Fibroblast of lung (primary cell): ENCODE results near the gene MTNR1A. TPM values are rescaled to one million over a fixed set of nuclear protein-coding genes. Genes with fewer than 3 reads are reported as not detected.

Experiments
- DNase-seq, 2 donors: peaks; one replicate each; pipeline versions ENCODE4 v3.0.0 to v3.0.0-alpha.2; 2010; ENCODE audit warnings: low read depth in 2 of 2
- H2AFZ ChIP-seq: 2 replicates; pipeline ENCODE4 v1.5.1; 2012; ENCODE audit warnings: low read length, control low read depth, inconsistent platforms
- H3K27ac ChIP-seq: 2 replicates; pipeline ENCODE4 v1.5.1; 2011; ENCODE audit warnings: low read length, control low read depth; ENCODE audit not compliant: insufficient read depth
- H3K27me3 ChIP-seq: 2 replicates; pipeline ENCODE4 v1.5.1; 2011; ENCODE audit warnings: mild to moderate bottlenecking, low read length; ENCODE audit not compliant: control insufficient read depth, insufficient read depth
- H3K36me3 ChIP-seq: 2 replicates; pipeline ENCODE4 v1.5.1; 2011; ENCODE audit warnings: low read length; ENCODE audit not compliant: control insufficient read depth, insufficient read depth
- H3K4me1 ChIP-seq: 2 replicates; pipeline ENCODE4 v1.5.1; 2011; ENCODE audit warnings: low read length; ENCODE audit not compliant: control insufficient read depth, insufficient read depth; ENCODE audit errors: extremely low read depth
- H3K4me2 ChIP-seq: 2 replicates; pipeline ENCODE4 v1.5.1; 2011; ENCODE audit warnings: low read length, control low read depth; ENCODE audit not compliant: insufficient read depth; ENCODE audit errors: extremely low read depth
- H3K4me3 ChIP-seq, 4 experiments: fragments of 200-600 bp in 1 of 4; sonication (generic) in 1 of 4; replicated peaks in 1 of 4; 2 replicates each; pipeline ENCODE4 v1.5.1; 2011 to 2016; ENCODE audit warnings: low read length in 4 of 4, low read depth in 3 of 4, mild to moderate bottlenecking in 3 of 4, control low read depth in 2 of 4, inconsistent platforms in 1 of 4, mixed read lengths in 1 of 4; ENCODE audit not compliant: insufficient read depth in 1 of 4; ENCODE audit errors: control extremely low read depth in 1 of 4
- H3K79me2 ChIP-seq: 2 replicates; pipeline ENCODE4 v1.5.1; 2012; ENCODE audit warnings: mild to moderate bottlenecking, low read length, inconsistent platforms; ENCODE audit not compliant: control insufficient read depth, insufficient read depth
- H3K9ac ChIP-seq: 2 replicates; pipeline ENCODE4 v1.5.1; 2011; ENCODE audit warnings: mild to moderate bottlenecking, low read length, control low read depth; ENCODE audit not compliant: insufficient read depth
- H3K9me3 ChIP-seq: 2 replicates; pipeline ENCODE4 v1.5.1; 2012; ENCODE audit warnings: low read depth, low read length; ENCODE audit not compliant: control insufficient read depth, insufficient read depth
- H4K20me1 ChIP-seq: 2 replicates; pipeline ENCODE4 v1.5.1; 2011; ENCODE audit warnings: low read length; ENCODE audit not compliant: control insufficient read depth, insufficient read depth; ENCODE audit errors: extremely low read depth
- CTCF ChIP-seq, 2 donors: IDR thresholded peaks in 1 of 2; conservative IDR thresholded peaks in 1 of 2; 1 replicate in 1 of 2; 2 replicates in 1 of 2; pipeline ENCODE4 v1.5.1; 2011 to 2012; ENCODE audit warnings: low read length in 2 of 2, control low read depth in 1 of 2, inconsistent platforms in 1 of 2, low read depth in 1 of 2, mild to moderate bottlenecking in 1 of 2
- EZH2 ChIP-seq: IDR thresholded peaks from 2 replicates; pipeline ENCODE4 v1.5.1; 2012; ENCODE audit warnings: low read length, control low read depth, mild to moderate bottlenecking; ENCODE audit errors: missing control alignments
- polyA plus RNA-seq, 2 donors: library from polyadenylated mRNA; depleted of rRNA in 1 of 2; stranded (reverse) in 1 of 2; unstranded in 1 of 2; fragments of >200 nt; gene quantifications; 2 replicates each; pipeline ENCODE4 v1.2.1, GENCODE V29; 2011 to 2012; ENCODE audit warnings: missing spikeins in 1 of 2
- total RNA-seq: library from RNA; depleted of rRNA; stranded (reverse); fragments of >200 nt; gene quantifications from 2 replicates; pipeline ENCODE4 v1.2.1, GENCODE V29; 2014

Gene MTNR1A
- total and polyA plus RNA-seq, 2 donors (not counting 1 experiment from before 2014, with no cell fraction given), result not detected

- Histone ChIP-seq H3K4me2 (no peak overlapping the region), H3K27me3 (no peaks in the 10 kb centered on the region), H4K20me1 (no peaks in the 10 kb centered on the region), H3K9me3 (no peaks in the 10 kb centered on the region), H3K36me3 (peaks cover 12% of the 10 kb centered on the region), H3K4me3 (no peak overlapping the region), H3K27ac (no peak overlapping the region), H3K79me2 (peaks cover 2% of the 10 kb centered on the region), H3K4me1 (no peaks in the 10 kb centered on the region), H3K9ac (no peak overlapping the region), H2AFZ (no peak overlapping the region)
- TF ChIP-seq EZH2, result no peak
- peak; percentile 89 to 91 for TF ChIP-seq CTCF (conservative IDR thresholded peaks at IDR 0.05 in 1 of 2, IDR thresholded peaks at IDR 0.05 in 1 of 2; ENCODE audit: low read depth in 1 of 2, low read length in 2 of 2)
- DNase-seq, result peak; percentile 41 to 75
These were observed 32.1 kb upstream of the MTNR1A start for GRCh38 chr4:186587416-186588018.

DNA sequence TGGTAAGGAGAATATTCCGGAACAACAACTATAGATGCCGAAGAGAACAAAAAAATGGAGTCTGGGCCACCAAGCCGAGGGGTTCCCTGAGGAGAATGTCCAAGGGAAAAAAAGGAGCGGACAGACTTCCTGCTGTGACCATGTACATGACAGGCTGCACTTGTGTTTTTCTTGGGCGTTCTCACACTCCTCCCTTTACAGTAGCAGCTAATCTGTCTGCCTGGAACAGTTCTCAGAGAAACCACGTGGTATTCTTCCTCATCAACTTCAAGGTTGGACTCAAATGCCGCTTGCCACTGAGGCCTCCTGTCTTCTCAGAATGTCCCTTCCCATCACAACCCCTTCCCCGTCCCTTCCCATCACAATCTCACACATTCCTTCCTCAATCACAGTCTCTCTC, 30.8 kb upstream of the MTNR1A start:
- no peak overlapping the region for H3K9ac ChIP-seq
- H3K79me2 ChIP-seq, result peaks cover 2% of the 10 kb centered on the region
- no peaks in the 10 kb centered on the region for H3K27me3 ChIP-seq
- DNase-seq, result no peak
- no peaks in the 10 kb centered on the region for H3K4me1 ChIP-seq
- H4K20me1 ChIP-seq, result no peaks in the 10 kb centered on the region
- H3K4me2 ChIP-seq, result no peak overlapping the region
- no peaks in the 10 kb centered on the region for H3K9me3 ChIP-seq
- no peak overlapping the region for H3K4me3 ChIP-seq
- H3K36me3 ChIP-seq, result peaks cover 11% of the 10 kb centered on the region
- no peak for TF ChIP-seq CTCF (conservative IDR thresholded peaks at IDR 0.05 in 1 of 2, IDR thresholded peaks at IDR 0.05 in 1 of 2; ENCODE audit: low read depth in 1 of 2, low read length in 2 of 2)
- TF ChIP-seq EZH2, result no peak
- H3K27ac ChIP-seq, result no peak overlapping the region
- no peak overlapping the region for H2AFZ ChIP-seq

DNA sequence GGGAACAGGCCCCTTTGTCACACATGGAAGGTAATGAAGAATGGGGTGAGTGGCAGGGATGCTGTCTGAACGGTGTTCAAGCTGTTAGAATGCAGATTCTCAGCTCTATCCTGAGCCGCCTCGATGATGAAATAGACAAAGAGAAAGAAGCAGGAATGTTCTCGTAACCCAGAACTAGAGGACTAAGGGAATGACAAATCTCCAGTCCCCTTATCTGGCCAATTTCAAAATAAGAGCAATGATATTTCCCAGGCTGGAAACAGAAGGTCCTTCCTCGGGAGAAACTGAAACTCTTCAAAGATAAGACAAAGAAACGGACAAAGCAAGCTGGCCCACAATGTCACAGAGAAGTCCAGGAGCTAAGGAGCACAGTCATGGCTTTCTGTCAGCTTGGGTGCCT, 29.5 kb upstream of the MTNR1A start:
- no peaks in the 10 kb centered on the region for H3K27me3 ChIP-seq
- H3K4me3 ChIP-seq, result no peak overlapping the region
- no peak overlapping the region for H2AFZ ChIP-seq
- no peaks in the 10 kb centered on the region for H3K9me3 ChIP-seq
- H4K20me1 ChIP-seq, result no peaks in the 10 kb centered on the region
- no peak for TF ChIP-seq EZH2
- no peak for TF ChIP-seq CTCF (conservative IDR thresholded peaks at IDR 0.05 in 1 of 2, IDR thresholded peaks at IDR 0.05 in 1 of 2; ENCODE audit: low read depth in 1 of 2, low read length in 2 of 2)
- no peaks in the 10 kb centered on the region for H3K4me1 ChIP-seq
- no peak overlapping the region for H3K9ac ChIP-seq
- no peak for DNase-seq
- peaks cover 2% of the 10 kb centered on the region for H3K79me2 ChIP-seq
- H3K27ac ChIP-seq, result no peak overlapping the region
- H3K36me3 ChIP-seq, result peaks cover 11% of the 10 kb centered on the region
- H3K4me2 ChIP-seq, result no peak overlapping the region
